Mesenchymal stem cell (in vitro differentiated cells and primary cell): ENCODE results near the gene PODNL1.

Experiments
- DNase-seq: peaks from one replicate; pipeline ENCODE4 v3.0.0-alpha.2; 2013
- H2AFZ ChIP-seq: one replicate; pipeline ENCODE4 v1.6.1; 2013; ENCODE audit warnings: low read depth, mild to moderate bottlenecking, control low read depth, inconsistent platforms, low read length, moderate library complexity
- H2AK5ac ChIP-seq: 2 replicates; pipeline ENCODE4 v1.6.1; 2013; ENCODE audit warnings: low read length, moderate library complexity, mild to moderate bottlenecking, inconsistent platforms; ENCODE audit not compliant: severe bottlenecking
- H2BK120ac ChIP-seq: one replicate; pipeline ENCODE4 v1.6.1; 2013; ENCODE audit warnings: low read depth, mild to moderate bottlenecking, inconsistent platforms, low read length, moderate library complexity
- H2BK12ac ChIP-seq, 2 experiments: one replicate each; pipeline ENCODE4 v1.6.1; 2013; ENCODE audit warnings: inconsistent platforms in 2 of 2, low read length in 2 of 2, mild to moderate bottlenecking in 2 of 2, moderate library complexity in 2 of 2, control low read depth in 1 of 2
- H2BK15ac ChIP-seq: one replicate; pipeline ENCODE4 v1.6.1; 2013; ENCODE audit warnings: mild to moderate bottlenecking, low read depth, inconsistent platforms; ENCODE audit not compliant: poor library complexity, severe bottlenecking
- H2BK5ac ChIP-seq: 2 replicates; pipeline ENCODE4 v1.6.1; 2013; ENCODE audit warnings: low read depth, mild to moderate bottlenecking, low read length, control low read depth, inconsistent platforms; ENCODE audit not compliant: poor library complexity, severe bottlenecking
- H3K14ac ChIP-seq, 2 experiments: one replicate each; pipeline ENCODE4 v1.6.1; 2013; ENCODE audit warnings: inconsistent platforms in 2 of 2, low read length in 2 of 2, control low read depth in 1 of 2, mild to moderate bottlenecking in 1 of 2, moderate library complexity in 1 of 2
- H3K18ac ChIP-seq, 2 experiments: one replicate each; pipeline ENCODE4 v1.6.1; 2013; ENCODE audit warnings: inconsistent platforms in 2 of 2, low read length in 2 of 2, control low read depth in 1 of 2, low read depth in 1 of 2, mild to moderate bottlenecking in 1 of 2
- H3K23ac ChIP-seq, 2 experiments: one replicate each; pipeline ENCODE4 v1.6.1; 2013; ENCODE audit warnings: inconsistent platforms in 2 of 2, low read length in 2 of 2, mild to moderate bottlenecking in 2 of 2, moderate library complexity in 2 of 2, control low read depth in 1 of 2
- H3K27ac ChIP-seq: 2 replicates; pipeline ENCODE4 v1.5.1; 2013; ENCODE audit warnings: mild to moderate bottlenecking, moderate library complexity, low read length, control low read depth, inconsistent platforms; ENCODE audit not compliant: poor library complexity, severe bottlenecking
- H3K27me3 ChIP-seq, 2 experiments: 2 replicates each; pipeline versions ENCODE4 v1.6.1 to v1.7.0; 2013; ENCODE audit warnings: low read length in 2 of 2, mild to moderate bottlenecking in 2 of 2, moderate library complexity in 2 of 2, control low read depth in 1 of 2, inconsistent platforms in 1 of 2; ENCODE audit not compliant: control insufficient read depth in 1 of 2, insufficient read depth in 1 of 2
- H3K36me3 ChIP-seq, 2 experiments: 2 replicates each; pipeline versions ENCODE4 v1.6.1 to v1.7.0; 2013; ENCODE audit warnings: low read length in 2 of 2, control low read depth in 1 of 2, inconsistent platforms in 1 of 2, low read depth in 1 of 2, mild to moderate bottlenecking in 1 of 2; ENCODE audit not compliant: insufficient read depth in 2 of 2, control insufficient read depth in 1 of 2
- H3K4ac ChIP-seq, 2 experiments: one replicate each; pipeline ENCODE4 v1.6.1; 2013; ENCODE audit warnings: inconsistent platforms in 2 of 2, low read length in 2 of 2, mild to moderate bottlenecking in 2 of 2, moderate library complexity in 2 of 2, control low read depth in 1 of 2, low read depth in 1 of 2
- H3K4me1 ChIP-seq: 2 replicates; pipeline ENCODE4 v1.6.1; 2013; ENCODE audit warnings: low read depth, low read length, control low read depth; ENCODE audit not compliant: control insufficient read depth, insufficient read depth
- H3K4me2 ChIP-seq: 2 replicates; pipeline ENCODE4 v1.6.1; 2013; ENCODE audit warnings: low read length, mild to moderate bottlenecking, inconsistent platforms; ENCODE audit not compliant: poor library complexity, severe bottlenecking
- H3K4me3 ChIP-seq, 2 experiments: 2 replicates each; pipeline versions ENCODE4 v1.5.1 to v1.7.0; 2013; ENCODE audit warnings: low read length in 2 of 2, mild to moderate bottlenecking in 2 of 2, control low read depth in 1 of 2, low read depth in 1 of 2; ENCODE audit not compliant: insufficient read depth in 1 of 2
- H3K79me1 ChIP-seq: replicated peaks from 2 replicates; pipeline ENCODE4 v1.6.1; 2013; ENCODE audit warnings: mild to moderate bottlenecking, control low read depth, low read length, inconsistent platforms; ENCODE audit not compliant: poor library complexity, severe bottlenecking
- H3K9ac ChIP-seq: 2 replicates; pipeline ENCODE4 v1.7.0; 2013; ENCODE audit warnings: mild to moderate bottlenecking, low read length, moderate library complexity
- H3K9me3 ChIP-seq: 2 replicates; pipeline ENCODE4 v1.7.0; 2013; ENCODE audit warnings: mild to moderate bottlenecking, low read length; ENCODE audit not compliant: control insufficient read depth
- H4K8ac ChIP-seq: one replicate; pipeline ENCODE4 v1.6.1; 2013; ENCODE audit warnings: inconsistent platforms, mild to moderate bottlenecking, low read length, moderate library complexity
- H4K91ac ChIP-seq: one replicate; pipeline ENCODE4 v1.6.1; 2013; ENCODE audit warnings: mild to moderate bottlenecking, low read length, inconsistent platforms
- WGBS: methylation state at CpG from one replicate; pipeline ENCODE4 v1.1.7; 2013; ENCODE audit warnings: mixed read lengths; 5-methylcytosine and 5-hydroxymethylcytosine counted together

The PODNL1 gene

GRCh38 chr19:13980340-13980739, 42.1 kb upstream of the PODNL1 start:
- Histone ChIP-seq H2BK12ac (no peak overlapping the region), H3K4me1 (peaks cover 19% of the 10 kb centered on the region), H3K4ac (no peak overlapping the region), H2BK15ac (no peak overlapping the region), H4K91ac (peak overlapping the region; percentile 25), H2BK5ac (no peak overlapping the region), H2AFZ (no peak overlapping the region), H3K18ac (no peak overlapping the region), H3K9ac (no peak overlapping the region), H3K36me3 (peaks cover 15 to 58% of the 10 kb centered on the region in 2 experiments), H3K9me3 (no peaks in the 10 kb centered on the region), H3K27me3 (peaks cover 0 to 8% of the 10 kb centered on the region in 2 experiments), H3K14ac (no peak overlapping the region), H3K4me2 (no peak overlapping the region), H3K4me3 (no peak overlapping the region), H4K8ac (no peak overlapping the region), H2BK120ac (no peak overlapping the region), H3K27ac (no peak overlapping the region), H2AK5ac (no peak overlapping the region), H3K23ac (no peak overlapping the region), H3K79me1 (peaks cover 4% of the 10 kb centered on the region)
- no peak for DNase-seq
- WGBS, result 94% methylated on average over 14 of the region's 15 CpGs

- H2AK5ac ChIP-seq, result no peak overlapping the region
- H3K18ac ChIP-seq, result peak overlapping the region in 1 of 2 experiments; percentile 47
- DNase-seq, result no peak
- no peak overlapping the region for H2BK5ac ChIP-seq
- H2BK15ac ChIP-seq, result no peak overlapping the region
- H3K4me3 ChIP-seq, result no peak overlapping the region
- H3K79me1 ChIP-seq, result peaks cover 4% of the 10 kb centered on the region
- peak overlapping the region; percentile 83 for H3K4me2 ChIP-seq
- H4K91ac ChIP-seq, result peak overlapping the region; percentile 43
- peaks cover 18% of the 10 kb centered on the region for H3K4me1 ChIP-seq
- H3K23ac ChIP-seq, result peak overlapping the region in 1 of 2 experiments; percentile 43
- H3K27ac ChIP-seq, result no peak overlapping the region
- no peaks in the 10 kb centered on the region for H3K9me3 ChIP-seq
- H3K27me3 ChIP-seq, result peaks cover 0 to 8% of the 10 kb centered on the region in 2 experiments
- H2BK12ac ChIP-seq, result peak overlapping the region in 1 of 2 experiments; percentile 53
- no peak overlapping the region for H2AFZ ChIP-seq
- peak overlapping the region; percentile 74 for H2BK120ac ChIP-seq
- peaks cover 15 to 60% of the 10 kb centered on the region in 2 experiments for H3K36me3 ChIP-seq
- peak overlapping the region; percentile 83 for H4K8ac ChIP-seq
- WGBS, result 96% methylated on average over 10 of the region's 12 CpGs
- H3K9ac ChIP-seq, result no peak overlapping the region
- peak overlapping the region in 1 of 2 experiments; percentile 91 for H3K14ac ChIP-seq
- peak overlapping the region; percentile 35 to 42 for H3K4ac ChIP-seq
Observed at GRCh38 chr19:13979686-13980085, 41.5 kb upstream of the PODNL1 start.

- H2BK15ac ChIP-seq, result peak overlapping the region; percentile 83
Observed at GRCh38 chr19:13979244-13979615, 41.0 kb upstream of the PODNL1 start.

GRCh38 chr19:13978351-13979243, 40.4 kb upstream of the PODNL1 start:
- H3K27ac ChIP-seq, result no peak overlapping the region
- H2BK120ac ChIP-seq, result peak overlapping the region; percentile 74
- peak overlapping the region; percentile 37 to 53 for H2BK12ac ChIP-seq
- peak; percentile 75 for DNase-seq
- peaks cover 0 to 8% of the 10 kb centered on the region in 2 experiments for H3K27me3 ChIP-seq
- H4K8ac ChIP-seq, result peak overlapping the region; percentile 95
- peaks cover 18% of the 10 kb centered on the region for H3K4me1 ChIP-seq
- H2BK5ac ChIP-seq, result no peak overlapping the region
- H2AFZ ChIP-seq, result peak overlapping the region; percentile 73
- H3K23ac ChIP-seq, result no peak overlapping the region
- 4% methylated on average over 56 of the region's 74 CpGs for WGBS
- H3K4ac ChIP-seq, result peak overlapping the region; percentile 65 to 68
- H4K91ac ChIP-seq, result peak overlapping the region; percentile 95
- peak overlapping the region; percentile 76 to 90 for H3K18ac ChIP-seq
- peak overlapping the region; percentile 29 for H3K9ac ChIP-seq
- peak overlapping the region; percentile 85 for H2BK15ac ChIP-seq
- peaks cover 4% of the 10 kb centered on the region for H3K79me1 ChIP-seq
- no peaks in the 10 kb centered on the region for H3K9me3 ChIP-seq
- peak overlapping the region in 1 of 2 experiments; percentile 26 for H3K14ac ChIP-seq
- H3K4me3 ChIP-seq, result peak overlapping the region in 1 of 2 experiments; percentile 54
- no peak overlapping the region for H2AK5ac ChIP-seq
- H3K36me3 ChIP-seq, result peaks cover 23 to 63% of the 10 kb centered on the region in 2 experiments
- peak overlapping the region; percentile 83 for H3K4me2 ChIP-seq

More at GRCh38 chr19:13979244-13979615, 41.0 kb upstream of the PODNL1 start:
- WGBS, result 30% methylated on average over 12 of the region's 12 CpGs
- peak overlapping the region; percentile 43 for H4K91ac ChIP-seq
- peak overlapping the region; percentile 37 for H2AFZ ChIP-seq
- H3K4me3 ChIP-seq, result peak overlapping the region in 1 of 2 experiments; percentile 54
- peak overlapping the region; percentile 35 to 42 for H3K4ac ChIP-seq
- H2BK12ac ChIP-seq, result peak overlapping the region in 1 of 2 experiments; percentile 53
- H2AK5ac ChIP-seq, result no peak overlapping the region
- peak overlapping the region; percentile 29 for H3K9ac ChIP-seq
- H3K79me1 ChIP-seq, result peaks cover 4% of the 10 kb centered on the region
- H3K23ac ChIP-seq, result peak overlapping the region in 1 of 2 experiments; percentile 43
- peak overlapping the region; percentile 74 for H2BK120ac ChIP-seq
- peak overlapping the region; percentile 83 for H3K4me2 ChIP-seq
- H3K14ac ChIP-seq, result peak overlapping the region in 1 of 2 experiments; percentile 91
- H3K27ac ChIP-seq, result no peak overlapping the region
- peak overlapping the region; percentile 76 to 90 for H3K18ac ChIP-seq
- peaks cover 18% of the 10 kb centered on the region for H3K4me1 ChIP-seq
- H3K9me3 ChIP-seq, result no peaks in the 10 kb centered on the region
- H4K8ac ChIP-seq, result peak overlapping the region; percentile 83
- H3K36me3 ChIP-seq, result peaks cover 18 to 63% of the 10 kb centered on the region in 2 experiments
- peak; percentile 19 for DNase-seq
- peaks cover 0 to 8% of the 10 kb centered on the region in 2 experiments for H3K27me3 ChIP-seq
- H2BK5ac ChIP-seq, result no peak overlapping the region
